Left lung (tissue), 10 donors: Measurements from ENCODE around the gene TMEM51. TPM values are rescaled to one million over a fixed set of nuclear protein-coding genes. Genes with fewer than 3 reads are reported as not detected.

Experiments used
- ATAC-seq: fragments of 200-7000 bp; cut with Tn5 transposase; one replicate; pipeline ENCODE4 v1.9.1; 2020; ENCODE audit warnings: moderate library complexity
- DNase-seq, 4 donors: peaks; one replicate each; pipeline ENCODE4 v3.0.0-alpha.2; 2013 to 2020
- H3K27ac ChIP-seq, 2 donors: fragments of 200-600 bp; sonication (generic) in 1 of 2; one replicate each; pipeline versions ENCODE4 v1.5.0 to v1.8.0; 2020 to 2021
- H3K27me3 ChIP-seq, 2 donors: fragments of 200-600 bp; sonication (generic) in 1 of 2; one replicate each; pipeline versions ENCODE4 v1.5.0 to v1.8.0; 2020 to 2021
- H3K36me3 ChIP-seq, 2 donors: fragments of 200-600 bp; sonication (generic) in 1 of 2; one replicate each; pipeline versions ENCODE4 v1.5.0 to v1.8.0; 2020 to 2021
- H3K4me1 ChIP-seq, 2 donors: fragments of 200-600 bp; one replicate each; pipeline ENCODE4 v1.8.0; 2021
- H3K4me3 ChIP-seq, 2 donors: fragments of 200-600 bp; sonication (generic) in 1 of 2; one replicate each; pipeline versions ENCODE4 v1.5.0 to v1.8.0; 2020 to 2021; ENCODE audit warnings: mild to moderate bottlenecking in 1 of 2
- H3K9me3 ChIP-seq, 2 donors: fragments of 200-600 bp; sonication (generic) in 1 of 2; one replicate each; pipeline versions ENCODE4 v1.5.0 to v1.8.0; 2020 to 2021
- intact Hi-C, 2 donors: fragments of 100-400 bp; cut with DNase I; formaldehyde crosslinking; loops; one replicate each; pipeline versions ENCODE4 v1.11.2 to v1.14.2; 2022
- polyA plus RNA-seq, 6 donors: library from polyadenylated mRNA; unstranded; fragments of 120-200 nt; gene quantifications; one replicate each; pipeline ENCODE4 v1.2.1, GENCODE V29; 2013; ENCODE audit not compliant: insufficient read length in 6 of 6
- total RNA-seq, 2 donors: library from RNA; stranded (reverse); fragmentation: NEBNext Ultra II Directional; extraction: Animal tissue kit (Norgen Biotek cat#: 25700); gene quantifications; one replicate each; pipeline ENCODE4 v1.2.1, GENCODE V29; 2021
- TF ChIP-seq, protein P1 (sequence below), 2 donors: fragments of 200-600 bp; sonication (generic) in 1 of 2; IDR thresholded peaks; one replicate each; pipeline versions ENCODE4 v1.5.0 to v1.8.0; 2021; ENCODE audit warnings: antibody characterized with exemption in 2 of 2
- donor health status: DM: no; HTN: yes; CAD: no.
- donor health status: DM: no; HTN: no; CAD: no.

Gene TMEM51
- total and polyA plus RNA-seq, 8 donors, result 10.6 to 17.9 (median 15.7) TPM

DNA sequence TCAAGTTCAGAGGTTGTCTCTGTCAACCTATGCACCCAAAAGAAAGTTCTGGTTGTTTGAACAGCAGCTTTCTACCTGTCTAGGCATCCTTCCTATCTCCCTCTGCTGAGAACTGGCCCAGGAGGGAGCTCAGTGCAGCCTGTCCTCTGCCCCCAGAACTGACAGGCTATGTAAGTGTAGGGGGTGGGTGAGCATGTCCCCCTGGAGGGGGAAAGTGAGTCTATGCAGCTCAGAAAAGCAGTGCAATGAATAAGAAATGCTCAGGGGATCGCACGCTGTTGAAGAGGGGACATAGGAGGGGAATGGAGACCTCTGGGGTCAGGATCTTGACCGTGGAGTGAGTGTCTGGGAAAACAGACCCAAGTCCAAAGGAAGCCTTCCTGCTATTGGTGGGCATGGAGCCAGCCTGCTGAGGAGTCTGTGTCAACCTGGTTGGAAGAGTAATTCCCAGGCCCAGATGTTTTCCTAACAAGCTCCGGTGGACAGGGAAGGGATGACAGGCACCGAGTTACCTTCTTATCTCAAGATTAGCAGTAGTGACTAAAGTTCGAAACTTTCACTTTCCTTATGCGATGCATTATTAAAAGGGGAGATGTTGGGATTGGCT lies 67.4 kb downstream of the TMEM51 start:
- TF ChIP-seq, protein P1, sequence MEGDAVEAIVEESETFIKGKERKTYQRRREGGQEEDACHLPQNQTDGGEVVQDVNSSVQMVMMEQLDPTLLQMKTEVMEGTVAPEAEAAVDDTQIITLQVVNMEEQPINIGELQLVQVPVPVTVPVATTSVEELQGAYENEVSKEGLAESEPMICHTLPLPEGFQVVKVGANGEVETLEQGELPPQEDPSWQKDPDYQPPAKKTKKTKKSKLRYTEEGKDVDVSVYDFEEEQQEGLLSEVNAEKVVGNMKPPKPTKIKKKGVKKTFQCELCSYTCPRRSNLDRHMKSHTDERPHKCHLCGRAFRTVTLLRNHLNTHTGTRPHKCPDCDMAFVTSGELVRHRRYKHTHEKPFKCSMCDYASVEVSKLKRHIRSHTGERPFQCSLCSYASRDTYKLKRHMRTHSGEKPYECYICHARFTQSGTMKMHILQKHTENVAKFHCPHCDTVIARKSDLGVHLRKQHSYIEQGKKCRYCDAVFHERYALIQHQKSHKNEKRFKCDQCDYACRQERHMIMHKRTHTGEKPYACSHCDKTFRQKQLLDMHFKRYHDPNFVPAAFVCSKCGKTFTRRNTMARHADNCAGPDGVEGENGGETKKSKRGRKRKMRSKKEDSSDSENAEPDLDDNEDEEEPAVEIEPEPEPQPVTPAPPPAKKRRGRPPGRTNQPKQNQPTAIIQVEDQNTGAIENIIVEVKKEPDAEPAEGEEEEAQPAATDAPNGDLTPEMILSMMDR (IDR thresholded peaks at IDR 0.05), result no peak
- Histone ChIP-seq H3K9me3 (no peaks in the 10 kb centered on the region), H3K27me3 (no peaks in the 10 kb centered on the region), H3K27ac (no peak overlapping the region), H3K36me3 (peaks cover 0 to 20% of the 10 kb centered on the region in 2 donors), H3K4me3 (no peak overlapping the region), H3K4me1 (peaks cover 0 to 30% of the 10 kb centered on the region in 2 donors)
- intact Hi-C loops, result no loop called here
- no peak for ATAC-seq
- no peak for DNase-seq

DNA sequence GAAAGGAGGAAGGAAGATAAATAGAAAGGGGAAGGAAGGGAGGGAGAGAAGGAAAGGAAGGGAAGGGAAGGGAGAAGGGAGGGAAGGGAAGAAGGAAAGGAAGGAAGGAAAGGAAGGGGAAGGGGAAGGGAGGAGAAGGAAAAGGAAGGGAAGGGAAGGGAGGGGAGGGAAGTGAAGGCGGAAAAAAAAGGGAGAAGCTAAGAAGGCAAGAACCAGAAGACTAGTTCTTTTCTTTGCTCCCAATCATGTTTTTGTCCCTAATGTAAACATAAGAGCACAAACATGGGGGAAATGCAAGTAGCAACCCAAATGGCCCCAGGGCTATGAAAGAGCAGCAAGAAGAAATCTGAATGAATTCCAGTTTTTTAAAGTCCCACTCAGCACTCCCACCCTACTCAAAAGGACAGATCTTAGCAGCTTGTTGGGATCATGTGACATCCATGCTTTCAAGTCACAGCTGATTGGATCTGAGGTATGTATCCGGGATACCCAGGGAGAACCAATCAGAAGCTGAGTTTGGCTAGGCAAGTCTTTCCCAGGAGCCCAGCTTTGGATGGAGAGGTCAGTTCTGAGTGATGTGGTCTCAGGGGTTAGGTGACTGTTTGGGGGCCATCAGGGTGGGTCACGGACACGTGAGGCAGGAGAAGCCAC lies 69.2 kb downstream of the TMEM51 start:
- TF ChIP-seq, protein P1 (IDR thresholded peaks at IDR 0.05), result no peak

DNA sequence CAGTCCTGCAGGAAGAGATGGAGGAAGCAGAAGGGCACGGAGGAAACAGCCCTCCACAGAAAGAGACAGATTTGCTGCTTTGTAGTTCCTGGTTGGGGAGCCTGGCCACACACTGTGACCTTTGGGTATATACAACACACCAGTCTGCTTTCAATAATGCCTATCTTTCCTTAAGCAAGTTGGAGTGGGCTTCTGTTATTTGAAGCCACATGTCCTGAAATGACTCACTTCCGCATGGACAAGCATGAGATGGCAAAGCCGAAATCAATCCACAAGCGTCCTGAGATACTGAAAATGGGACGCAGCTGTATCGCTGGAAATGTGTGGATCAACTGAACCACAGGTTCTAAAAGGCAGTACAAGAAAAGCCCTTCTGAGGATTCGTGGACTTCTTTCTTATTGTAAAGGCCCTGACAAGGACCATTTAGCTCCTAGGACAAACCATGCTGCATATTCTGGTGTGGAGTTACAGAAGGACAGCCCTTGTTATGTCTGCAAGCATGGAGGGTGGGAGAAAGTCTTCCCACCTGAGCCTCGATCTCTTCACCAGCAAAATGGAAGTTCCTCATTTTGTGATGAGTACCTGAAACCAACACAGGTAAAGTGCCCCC lies 70.8 kb downstream of the TMEM51 start:
- H3K27ac ChIP-seq, result peak overlapping the region in 1 of 2 donors; percentile 67
- peak; percentile 62 for ATAC-seq
- peaks cover 0 to 17% of the 10 kb centered on the region in 2 donors for H3K36me3 ChIP-seq
- H3K4me3 ChIP-seq, result no peak overlapping the region
- no peaks in the 10 kb centered on the region for H3K9me3 ChIP-seq
- no peak for DNase-seq
- TF ChIP-seq, protein P1 (IDR thresholded peaks at IDR 0.05), result no peak
- H3K4me1 ChIP-seq, result peaks cover 0 to 17% of the 10 kb centered on the region in 2 donors
- H3K27me3 ChIP-seq, result no peaks in the 10 kb centered on the region
- intact Hi-C loops, result no loop called here

More for the DNA sequence above, 69.2 kb downstream of the TMEM51 start:
- intact Hi-C loops, result no loop called here
- Histone ChIP-seq H3K4me3 (no peak overlapping the region), H3K4me1 (peaks cover 0 to 29% of the 10 kb centered on the region in 2 donors), H3K27ac (no peak overlapping the region), H3K36me3 (peaks cover 0 to 20% of the 10 kb centered on the region in 2 donors), H3K9me3 (no peaks in the 10 kb centered on the region), H3K27me3 (no peaks in the 10 kb centered on the region)
- ATAC-seq (no peak), DNase-seq (no peak)

DNA sequence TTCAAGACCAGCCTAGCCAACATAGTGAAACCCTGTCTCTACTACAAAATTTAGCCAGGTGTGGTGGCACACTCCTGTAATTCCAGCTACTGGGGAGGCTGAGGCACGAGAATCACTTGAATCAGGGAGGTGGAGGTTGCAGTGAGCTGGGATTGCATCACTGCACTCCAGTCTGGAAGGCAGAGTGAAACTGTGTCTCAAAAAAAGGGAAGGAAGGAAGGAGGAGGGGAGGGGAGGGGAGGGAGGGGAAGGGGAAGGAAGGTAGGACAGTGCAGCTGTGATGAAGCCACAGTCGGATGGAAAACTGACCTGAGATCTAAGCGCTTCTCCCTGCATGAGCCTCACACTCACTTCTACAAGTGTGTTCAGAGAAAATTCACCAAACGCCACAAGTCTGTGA lies 71.4 kb downstream of the TMEM51 start:
- H3K36me3 ChIP-seq, result peaks cover 0 to 11% of the 10 kb centered on the region in 2 donors
- ATAC-seq, result peak; percentile 27
- H3K4me1 ChIP-seq, result peaks cover 0 to 17% of the 10 kb centered on the region in 2 donors
- intact Hi-C loops, result no loop called here
- H3K4me3 ChIP-seq, result no peak overlapping the region
- peak overlapping the region in 1 of 2 donors; percentile 67 for H3K27ac ChIP-seq
- TF ChIP-seq, protein P1 (IDR thresholded peaks at IDR 0.05), result no peak
- no peak for DNase-seq
- no peaks in the 10 kb centered on the region for H3K27me3 ChIP-seq
- H3K9me3 ChIP-seq, result no peaks in the 10 kb centered on the region

DNA sequence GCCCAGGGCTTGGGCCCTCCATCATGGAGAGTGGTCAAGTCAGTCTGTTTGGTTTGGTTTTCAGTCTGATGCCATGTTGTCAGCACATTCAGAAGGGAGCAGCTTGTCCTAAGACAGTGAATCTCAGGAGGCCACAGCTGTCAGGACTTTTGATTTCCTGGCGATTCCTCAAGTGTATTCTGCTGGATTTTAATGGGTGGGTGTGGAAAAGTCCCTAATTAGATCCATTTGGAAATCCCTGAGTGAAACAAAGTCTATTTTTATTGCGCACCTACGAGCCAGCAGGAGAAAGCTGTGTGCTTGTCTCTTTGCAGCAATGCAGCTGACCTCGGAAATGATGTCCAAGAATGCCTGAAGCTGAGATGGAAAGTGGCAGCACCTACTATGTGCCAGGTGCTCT lies 71.9 kb downstream of the TMEM51 start:
- intact Hi-C loops, result no loop called here
- no peak overlapping the region for H3K4me3 ChIP-seq
- peaks cover 0 to 6% of the 10 kb centered on the region in 2 donors for H3K36me3 ChIP-seq
- H3K9me3 ChIP-seq, result no peaks in the 10 kb centered on the region
- no peak overlapping the region for H3K27ac ChIP-seq
- DNase-seq (no peak), ATAC-seq (no peak)
- TF ChIP-seq, protein P1 (IDR thresholded peaks at IDR 0.05), result no peak
- peaks cover 0 to 17% of the 10 kb centered on the region in 2 donors for H3K4me1 ChIP-seq
- no peaks in the 10 kb centered on the region for H3K27me3 ChIP-seq
